GM21526 (cell line): ENCODE measurements around the gene ADGRG3.

Source experiments
- ATAC-seq: cut with Tn5 transposase; IDR thresholded peaks from one replicate; pipeline ENCODE4 v1.9.1; 2021; ENCODE audit warnings: moderate library complexity; ENCODE audit not compliant: unreplicated experiment, low FRiP score

The ADGRG3 gene

GRCh38 chr16:57630931-57631845 is 36.9 kb upstream of the ADGRG3 start:
- no peak for ATAC-seq

DNA sequence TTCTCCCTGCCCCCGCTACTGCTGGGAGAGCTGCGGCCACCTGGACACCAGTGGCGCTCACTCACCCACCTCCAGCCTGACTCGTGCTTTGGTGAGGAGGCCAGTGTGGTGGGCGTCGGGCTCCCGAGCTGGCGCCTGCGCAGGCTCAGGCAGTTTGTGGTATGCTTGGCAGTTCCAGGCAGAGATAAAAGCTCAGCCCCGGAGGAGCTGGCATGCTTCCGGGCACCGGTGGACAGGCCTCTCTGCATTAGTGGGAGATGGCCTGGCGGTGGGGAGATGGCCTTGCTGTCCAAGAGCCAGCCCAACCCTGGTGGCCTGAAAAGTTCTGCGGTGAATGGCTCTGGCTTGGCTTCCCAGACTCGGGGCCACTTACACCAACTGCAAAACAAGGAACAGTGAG is 35.5 kb upstream of the ADGRG3 start:
- ATAC-seq, result no peak

DNA sequence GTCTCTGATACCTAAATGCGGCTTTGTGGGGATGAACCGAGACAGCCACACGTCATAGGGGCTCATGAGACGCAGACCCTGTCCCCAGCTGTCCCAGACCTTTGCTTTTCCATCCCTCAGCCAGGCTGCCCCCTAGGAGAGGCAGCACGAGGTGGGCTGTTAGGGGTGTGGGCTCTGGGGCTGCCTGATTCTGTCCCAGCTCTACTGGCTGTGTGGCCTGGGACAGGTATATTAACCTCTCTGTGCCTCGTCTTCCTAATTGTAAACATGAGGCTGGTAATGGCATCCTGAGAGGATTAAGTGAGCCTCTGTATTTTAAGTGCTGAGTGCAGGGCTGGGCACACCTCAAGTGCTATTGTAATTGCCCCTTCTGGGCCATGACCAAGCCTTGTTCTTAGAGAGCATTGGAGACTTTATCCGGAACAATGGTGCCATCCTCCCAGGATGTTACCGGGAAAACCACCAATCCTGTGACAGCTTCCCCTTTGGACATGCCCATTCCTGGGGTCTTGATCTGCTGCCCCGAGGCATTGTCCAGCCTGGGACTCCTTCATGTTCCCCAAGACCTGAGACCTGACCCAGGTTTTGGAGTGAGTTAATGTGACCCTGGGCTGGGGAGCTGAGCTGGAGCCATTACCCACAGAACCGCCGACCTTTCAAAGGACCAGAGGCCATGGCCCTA is 34.6 kb upstream of the ADGRG3 start:
- ATAC-seq, result no peak

DNA sequence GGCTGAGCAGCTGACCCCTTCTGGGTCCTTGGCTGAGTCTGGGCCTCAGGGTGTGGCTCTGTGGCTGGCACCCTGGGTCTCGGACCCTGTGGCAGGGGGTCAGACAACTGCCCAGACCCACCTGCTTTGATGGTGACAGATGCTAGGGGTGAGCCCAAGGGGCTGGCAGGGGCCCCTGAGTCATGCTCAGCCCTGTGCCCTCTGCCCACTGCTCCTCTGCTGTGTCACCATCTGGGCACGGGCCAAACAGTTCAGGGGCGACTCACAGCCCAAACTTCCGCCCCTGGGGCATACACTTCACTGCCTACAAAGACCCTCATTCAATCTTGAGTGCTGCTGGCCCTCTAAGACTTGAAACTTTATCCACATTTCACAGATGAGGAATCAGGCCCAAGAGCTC is 33.9 kb upstream of the ADGRG3 start:
- ATAC-seq, result no peak

GRCh38 chr16:57635266-57636097 is 32.6 kb upstream of the ADGRG3 start:
- ATAC-seq, result no peak

DNA sequence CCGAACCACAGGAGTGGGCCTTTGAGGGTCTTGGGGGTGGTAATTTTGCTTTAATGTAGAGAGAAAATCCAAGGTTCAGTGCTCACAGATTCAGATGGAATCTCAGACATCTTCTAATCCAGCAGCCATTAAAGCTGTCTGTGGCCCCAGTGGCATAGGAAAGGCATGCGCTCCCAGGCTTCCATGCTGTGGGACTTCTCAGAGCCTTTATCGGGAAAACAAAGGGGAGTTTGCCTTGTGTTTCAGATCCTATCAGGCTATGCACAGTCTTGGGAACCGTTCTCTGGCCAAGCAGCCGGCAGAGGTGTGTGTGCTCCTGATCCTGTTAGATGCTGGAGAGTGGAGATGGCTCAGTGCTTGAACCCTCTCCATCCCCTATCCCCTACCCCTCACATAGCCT is 31.9 kb upstream of the ADGRG3 start:
- no peak for ATAC-seq

DNA sequence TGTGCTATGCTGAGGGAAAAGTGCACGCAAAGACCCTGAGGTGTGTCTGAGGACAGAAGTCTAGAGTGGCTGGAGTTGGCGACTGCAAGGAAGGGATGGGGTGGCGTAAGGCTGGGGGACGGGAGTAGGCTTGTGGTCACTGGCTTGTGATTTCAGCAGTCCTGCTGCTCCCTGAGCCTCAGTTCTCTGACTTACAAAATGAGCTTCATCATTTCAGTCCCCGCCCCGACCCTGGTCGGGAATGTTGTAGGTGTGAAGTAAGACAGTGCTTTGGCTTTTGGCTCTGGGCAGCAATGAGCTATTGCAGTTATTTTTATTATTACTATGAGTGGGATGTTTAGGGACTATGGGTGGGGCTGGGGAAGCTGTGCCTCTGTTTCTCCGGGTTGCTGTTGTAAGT is 31.1 kb upstream of the ADGRG3 start:
- no peak for ATAC-seq

GRCh38 chr16:57637424-57637823 is 30.7 kb upstream of the ADGRG3 start:
- ATAC-seq, result no peak

DNA sequence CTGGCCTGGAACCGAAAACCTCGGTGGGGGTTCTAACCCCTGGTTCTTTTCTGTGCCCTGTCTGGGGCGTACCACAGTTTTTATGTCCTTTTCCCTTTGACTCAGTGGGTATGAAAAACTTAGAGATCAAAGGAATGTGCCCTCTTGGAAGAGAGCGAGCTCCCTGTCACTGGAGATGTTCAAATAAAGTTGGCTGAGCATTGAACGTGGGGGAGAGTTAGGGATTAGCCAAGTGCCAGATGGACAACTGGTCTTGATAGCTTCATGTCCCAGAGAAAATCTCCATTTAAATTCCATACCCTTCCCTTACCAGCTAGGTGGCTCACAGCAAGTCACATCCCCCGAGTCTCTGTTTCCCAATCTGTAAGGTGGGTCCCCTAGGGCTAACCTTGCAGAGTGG is 30.1 kb upstream of the ADGRG3 start:
- ATAC-seq, result no peak

DNA sequence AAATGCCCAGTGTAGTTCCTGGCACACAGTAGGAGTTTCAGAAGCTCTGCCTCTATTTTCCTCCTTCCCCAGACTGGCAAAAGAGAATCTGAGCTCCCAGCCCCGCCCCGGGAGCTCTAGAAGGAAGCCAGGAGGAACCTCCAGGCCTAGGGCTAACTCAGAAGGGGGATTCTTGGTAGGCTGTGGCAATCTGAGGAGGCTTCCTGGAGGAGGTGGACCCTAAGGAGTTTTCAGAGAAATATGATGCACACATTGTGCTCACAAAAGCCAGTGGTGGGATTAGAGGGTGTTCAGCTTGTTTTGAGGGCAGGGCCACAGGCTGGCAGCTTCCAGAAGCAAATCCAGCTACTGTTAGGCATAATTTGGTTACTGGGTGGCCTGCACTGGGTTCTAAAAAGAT is 29.7 kb upstream of the ADGRG3 start:
- ATAC-seq, result no peak

DNA sequence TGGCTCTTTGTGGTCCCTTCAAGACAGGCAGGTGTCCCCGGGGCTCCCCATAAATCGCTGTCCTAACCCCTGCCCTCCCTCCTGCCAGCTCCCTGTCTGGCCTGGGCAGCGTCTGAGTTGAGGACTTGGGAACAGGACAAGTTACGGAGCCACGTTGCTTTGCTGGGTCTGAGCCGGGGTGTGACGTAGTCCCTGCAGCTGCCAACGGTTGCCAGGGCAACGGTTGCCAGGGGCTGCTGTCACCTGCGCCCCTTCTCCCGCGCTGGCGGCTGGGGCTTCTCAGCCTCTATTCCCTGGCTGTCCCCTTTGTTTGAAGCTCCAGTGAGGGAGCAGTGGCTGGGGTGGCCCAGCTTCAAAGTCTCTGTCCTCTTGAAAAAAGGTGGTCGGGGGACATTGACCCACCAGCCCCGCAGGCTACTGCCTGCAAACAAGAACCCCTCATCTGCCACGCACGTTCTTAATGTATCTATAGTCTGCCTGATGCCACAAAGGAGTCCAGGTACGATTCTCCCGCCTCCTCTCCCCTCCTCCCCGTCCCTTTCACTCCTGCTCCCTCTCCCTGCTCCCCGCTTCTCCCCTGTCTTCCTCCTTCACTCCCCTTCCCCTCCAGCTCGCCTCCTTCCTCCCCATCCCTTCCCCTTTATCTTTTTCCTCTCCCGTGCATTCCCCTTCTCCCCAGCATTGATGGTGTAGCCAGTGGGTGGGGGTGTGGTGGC is 28.8 kb upstream of the ADGRG3 start:
- no peak for ATAC-seq

- ATAC-seq, result no peak
Observed at GRCh38 chr16:57640185-57640584, 27.9 kb upstream of the ADGRG3 start.

- no peak for ATAC-seq
Observed at GRCh38 chr16:57640612-57641011, 27.5 kb upstream of the ADGRG3 start.

DNA sequence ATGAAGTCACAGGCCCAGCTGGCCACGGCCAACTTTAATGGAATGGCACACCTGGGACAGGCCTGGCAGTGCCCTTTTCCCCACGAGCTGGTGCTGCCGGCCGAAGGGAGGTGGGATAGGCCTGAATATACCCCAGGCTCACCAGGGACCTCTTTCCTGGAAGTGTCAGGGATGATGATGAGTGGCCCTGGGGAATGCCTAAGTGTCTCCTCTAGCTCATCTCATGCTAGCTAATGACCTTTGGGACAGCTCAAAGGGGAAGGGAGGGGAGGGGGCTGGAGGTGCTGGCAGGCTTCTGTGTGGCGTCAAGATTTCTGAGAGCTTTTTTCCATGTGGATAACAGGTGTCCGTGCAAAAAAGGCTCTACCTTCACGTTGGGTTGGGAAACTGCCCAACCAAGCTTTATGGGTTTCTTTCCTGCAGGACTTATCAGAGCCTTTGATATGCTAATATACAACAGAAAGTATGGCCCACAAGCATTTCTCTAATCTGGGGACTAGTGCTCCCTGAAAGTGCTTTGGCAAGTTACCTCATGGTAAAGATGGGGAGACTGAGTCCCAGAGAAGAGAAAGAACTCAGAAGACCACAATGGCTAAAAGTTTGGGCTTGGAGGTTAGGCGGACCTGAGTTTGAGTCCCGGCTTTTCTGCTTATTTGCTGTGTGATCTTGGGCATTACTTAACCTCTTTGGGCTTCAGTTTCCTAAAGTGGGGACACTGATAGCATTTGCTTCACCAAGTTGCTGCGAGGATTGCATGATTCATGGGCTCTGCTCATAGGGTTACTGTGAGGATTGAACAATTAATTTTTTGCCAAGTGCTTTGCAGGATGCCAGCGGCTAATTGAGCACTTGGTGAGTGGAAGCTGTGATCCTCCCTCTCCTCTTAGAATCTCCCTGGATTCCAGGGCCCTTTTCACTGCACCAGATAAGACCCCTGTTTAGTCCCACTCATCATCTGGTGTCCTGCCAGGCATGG is 25.7 kb upstream of the ADGRG3 start:
- ATAC-seq, result no peak

GRCh38 chr16:57643147-57643874 is 24.8 kb upstream of the ADGRG3 start:
- no peak for ATAC-seq

GRCh38 chr16:57643910-57644309 is 24.2 kb upstream of the ADGRG3 start:
- ATAC-seq, result no peak

GRCh38 chr16:57644383-57645014 is 23.6 kb upstream of the ADGRG3 start:
- no peak for ATAC-seq

GRCh38 chr16:57645169-57645568 is 22.9 kb upstream of the ADGRG3 start:
- no peak for ATAC-seq
